Measurements from ENCODE around the gene LRRC59. TPM values are rescaled to one million over a fixed set of nuclear protein-coding genes. Genes with fewer than 3 reads are reported as not detected.

LRRC59 gene
- total RNA-seq, 2 donors from 2014 or later = 37.1 to 101 TPM

- H3K9me3 Mint-ChIP-seq = no peaks in the 10 kb centered on the region
- H3K4me1 Mint-ChIP-seq = peaks cover 6% of the 10 kb centered on the region
- H3K27me3 Mint-ChIP-seq = no peaks in the 10 kb centered on the region
- no peak overlapping the region for H3K27ac Mint-ChIP-seq
- peaks cover 52% of the 10 kb centered on the region for H3K36me3 Mint-ChIP-seq (ENCODE audit: low read depth)
- no peak for ATAC-seq (replicated peaks)
- H3K4me3 Mint-ChIP-seq = no peak overlapping the region
Measured at GRCh38 chr17:50364715-50365114, 32.6 kb downstream of the LRRC59 start.

- no peak overlapping the region for H3K4me3 Mint-ChIP-seq
- peaks cover 50% of the 10 kb centered on the region for H3K36me3 Mint-ChIP-seq (ENCODE audit: low read depth)
- no peak for ATAC-seq (replicated peaks)
- H3K4me1 Mint-ChIP-seq = peaks cover 6% of the 10 kb centered on the region
- H3K27me3 Mint-ChIP-seq = no peaks in the 10 kb centered on the region
- no peaks in the 10 kb centered on the region for H3K9me3 Mint-ChIP-seq
- H3K27ac Mint-ChIP-seq = no peak overlapping the region
Measured at GRCh38 chr17:50364061-50364458, 33.3 kb downstream of the LRRC59 start.

DNA sequence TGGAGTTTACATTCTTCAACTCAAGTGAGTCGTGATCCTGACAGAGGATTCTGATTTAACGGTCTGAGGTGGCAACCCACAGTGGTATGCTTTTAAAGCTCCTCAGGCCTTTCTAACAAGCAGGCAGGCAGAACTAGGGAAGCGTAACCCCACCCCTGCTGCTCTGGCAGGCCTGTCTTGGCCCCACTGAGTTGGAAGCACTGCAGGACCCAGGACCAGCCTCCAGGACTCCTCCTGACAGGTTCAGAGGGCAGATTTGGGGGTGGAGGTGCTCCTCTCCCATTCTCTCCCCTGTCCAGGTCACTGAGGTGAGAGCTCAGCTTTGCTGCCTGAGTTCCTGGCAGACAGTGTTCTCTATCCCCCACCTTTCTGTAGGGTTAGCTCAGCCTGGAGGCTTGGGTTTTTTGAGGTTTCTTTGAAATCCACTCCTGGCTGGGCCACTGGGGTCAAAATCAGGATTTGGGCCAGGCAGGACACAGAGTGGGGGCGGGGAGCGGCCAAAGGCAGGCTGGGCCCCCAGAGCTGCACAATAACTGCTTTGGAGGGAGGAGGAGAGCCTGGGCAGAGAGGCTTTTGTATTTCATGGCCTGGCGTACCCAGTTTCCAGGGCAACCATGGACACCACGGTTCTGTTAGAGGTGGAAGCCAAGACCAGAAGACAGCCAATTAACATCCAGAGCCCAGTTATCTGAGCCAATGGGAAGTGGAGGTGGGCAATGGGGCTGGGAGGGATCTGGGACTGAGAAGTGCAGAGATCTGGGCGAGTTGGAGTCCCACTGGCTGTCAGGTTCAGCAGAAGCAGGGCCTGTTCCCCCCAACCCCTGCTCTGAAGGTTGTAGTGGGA, 33.9 kb downstream of the LRRC59 start:
- H3K4me1 Mint-ChIP-seq = peaks cover 6% of the 10 kb centered on the region

GRCh38 chr17:50362661-50363060, 34.7 kb downstream of the LRRC59 start:
- no peaks in the 10 kb centered on the region for H3K27me3 Mint-ChIP-seq
- no peak overlapping the region for H3K27ac Mint-ChIP-seq
- H3K9me3 Mint-ChIP-seq = no peaks in the 10 kb centered on the region
- H3K4me1 Mint-ChIP-seq = peaks cover 6% of the 10 kb centered on the region
- no peak for ATAC-seq (replicated peaks)
- peaks cover 50% of the 10 kb centered on the region for H3K36me3 Mint-ChIP-seq (ENCODE audit: low read depth)
- no peak overlapping the region for H3K4me3 Mint-ChIP-seq

More for the DNA sequence above, 33.9 kb downstream of the LRRC59 start:
- Mint-ChIP-seq H3K4me3 (no peak overlapping the region), H3K9me3 (no peaks in the 10 kb centered on the region), H3K36me3 (ENCODE audit: low read depth) (peaks cover 50% of the 10 kb centered on the region), H3K27me3 (no peaks in the 10 kb centered on the region), H3K27ac (no peak overlapping the region)
- ATAC-seq (replicated peaks) = no peak

GRCh38 chr17:50361561-50362480, 35.5 kb downstream of the LRRC59 start:
- ATAC-seq (replicated peaks) = peak; percentile 83
- Mint-ChIP-seq H3K36me3 (ENCODE audit: low read depth) (peaks cover 50% of the 10 kb centered on the region), H3K27ac (peak overlapping the region; percentile 44), H3K4me3 (peak overlapping the region; percentile 11), H3K4me1 (peaks cover 6% of the 10 kb centered on the region), H3K9me3 (no peaks in the 10 kb centered on the region), H3K27me3 (no peaks in the 10 kb centered on the region)

GRCh38 chr17:50360486-50361115, 36.7 kb downstream of the LRRC59 start:
- ATAC-seq (replicated peaks) = no peak
- peaks cover 6% of the 10 kb centered on the region for H3K4me1 Mint-ChIP-seq
- no peaks in the 10 kb centered on the region for H3K27me3 Mint-ChIP-seq
- H3K27ac Mint-ChIP-seq = no peak overlapping the region
- no peaks in the 10 kb centered on the region for H3K9me3 Mint-ChIP-seq
- H3K36me3 Mint-ChIP-seq (ENCODE audit: low read depth) = peaks cover 50% of the 10 kb centered on the region
- H3K4me3 Mint-ChIP-seq = no peak overlapping the region

GRCh38 chr17:50359998-50360461, 37.3 kb downstream of the LRRC59 start:
- no peaks in the 10 kb centered on the region for H3K27me3 Mint-ChIP-seq
- no peaks in the 10 kb centered on the region for H3K9me3 Mint-ChIP-seq
- no peak for ATAC-seq (replicated peaks)
- peaks cover 50% of the 10 kb centered on the region for H3K36me3 Mint-ChIP-seq (ENCODE audit: low read depth)
- peaks cover 6% of the 10 kb centered on the region for H3K4me1 Mint-ChIP-seq
- H3K27ac Mint-ChIP-seq = no peak overlapping the region
- no peak overlapping the region for H3K4me3 Mint-ChIP-seq

DNA sequence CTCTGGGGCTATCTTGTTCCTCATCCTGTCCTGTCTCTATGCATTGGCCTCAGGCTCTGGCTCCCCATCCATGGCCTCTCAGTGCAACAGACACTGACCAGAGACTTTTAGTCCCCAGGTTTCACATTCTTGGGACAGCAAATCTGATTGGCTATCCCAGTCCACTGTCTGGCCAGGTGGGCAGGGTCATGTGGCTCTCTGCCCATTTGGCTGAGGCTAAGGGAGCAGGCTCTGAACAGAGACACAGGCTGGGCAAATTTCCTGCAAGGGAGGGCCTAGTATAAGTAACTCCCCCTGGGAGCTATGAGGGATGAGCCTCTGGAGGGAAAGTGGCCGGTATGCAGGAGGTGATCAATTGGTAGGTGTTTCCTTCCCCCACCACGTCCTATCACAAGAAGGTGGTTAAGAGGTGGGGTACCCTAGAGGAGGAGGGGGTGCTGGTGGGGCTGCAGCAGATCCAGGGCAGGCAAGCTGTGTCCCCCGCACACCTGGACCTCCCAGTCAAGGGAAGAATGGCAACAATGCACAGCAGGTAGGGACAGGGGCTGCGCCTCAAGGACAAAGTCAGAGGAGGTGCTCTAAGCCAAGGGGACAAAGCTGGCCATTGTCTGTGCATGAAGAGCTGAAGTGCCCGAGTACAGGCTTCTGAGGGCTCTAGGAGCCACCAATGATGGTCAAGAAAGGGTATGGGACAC, 38.2 kb downstream of the LRRC59 start:
- no peak overlapping the region for H3K27ac Mint-ChIP-seq
- H3K4me3 Mint-ChIP-seq = no peak overlapping the region
- H3K27me3 Mint-ChIP-seq = no peaks in the 10 kb centered on the region
- H3K4me1 Mint-ChIP-seq = peaks cover 6% of the 10 kb centered on the region
- H3K36me3 Mint-ChIP-seq (ENCODE audit: low read depth) = peaks cover 52% of the 10 kb centered on the region
- H3K9me3 Mint-ChIP-seq = no peaks in the 10 kb centered on the region
- no peak for ATAC-seq (replicated peaks)

DNA sequence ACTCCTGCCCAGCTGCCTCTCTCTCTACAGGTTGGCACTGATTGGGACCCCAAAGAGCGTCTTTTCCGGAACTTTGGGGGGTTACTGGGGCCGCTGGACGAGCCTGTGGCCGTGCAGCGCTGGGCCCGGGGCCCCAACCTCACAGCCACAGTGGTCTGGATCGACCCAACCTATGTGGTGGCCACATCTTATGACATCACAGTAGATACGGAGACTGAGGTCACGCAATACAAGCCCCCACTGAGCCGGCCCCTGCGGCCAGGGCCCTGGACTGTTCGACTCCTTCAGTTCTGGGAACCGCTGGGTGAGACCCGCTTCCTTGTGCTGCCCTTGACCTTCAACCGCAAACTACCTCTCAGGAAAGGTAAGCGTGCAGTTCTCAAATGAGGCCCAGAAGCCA, 39.1 kb downstream of the LRRC59 start:
- peaks cover 58% of the 10 kb centered on the region for H3K36me3 Mint-ChIP-seq (ENCODE audit: low read depth)
- H3K4me1 Mint-ChIP-seq = peaks cover 6% of the 10 kb centered on the region
- H3K27me3 Mint-ChIP-seq = no peaks in the 10 kb centered on the region
- no peak overlapping the region for H3K4me3 Mint-ChIP-seq
- H3K27ac Mint-ChIP-seq = no peak overlapping the region
- no peak for ATAC-seq (replicated peaks)
- no peaks in the 10 kb centered on the region for H3K9me3 Mint-ChIP-seq

GRCh38 chr17:50356892-50357510, 40.3 kb downstream of the LRRC59 start:
- ATAC-seq (replicated peaks) = no peak
- Mint-ChIP-seq H3K4me1 (peaks cover under 1% of the 10 kb centered on the region), H3K27me3 (no peaks in the 10 kb centered on the region), H3K4me3 (no peak overlapping the region), H3K9me3 (no peaks in the 10 kb centered on the region), H3K27ac (no peak overlapping the region), H3K36me3 (ENCODE audit: low read depth) (peaks cover 66% of the 10 kb centered on the region)

- Mint-ChIP-seq H3K27ac (no peak overlapping the region), H3K4me1 (peaks cover 5% of the 10 kb centered on the region), H3K9me3 (no peaks in the 10 kb centered on the region), H3K27me3 (no peaks in the 10 kb centered on the region), H3K4me3 (no peak overlapping the region), H3K36me3 (ENCODE audit: low read depth) (peaks cover 72% of the 10 kb centered on the region)
- ATAC-seq (replicated peaks) = no peak
Measured at GRCh38 chr17:50356418-50356817, 40.9 kb downstream of the LRRC59 start.

GRCh38 chr17:50355701-50356341, 41.5 kb downstream of the LRRC59 start:
- H3K27me3 Mint-ChIP-seq = no peaks in the 10 kb centered on the region
- no peaks in the 10 kb centered on the region for H3K9me3 Mint-ChIP-seq
- no peak overlapping the region for H3K27ac Mint-ChIP-seq
- peaks cover 9% of the 10 kb centered on the region for H3K4me1 Mint-ChIP-seq
- no peak overlapping the region for H3K4me3 Mint-ChIP-seq
- no peak for ATAC-seq (replicated peaks)
- H3K36me3 Mint-ChIP-seq (ENCODE audit: low read depth) = peaks cover 78% of the 10 kb centered on the region

- peaks cover 14% of the 10 kb centered on the region for H3K4me1 Mint-ChIP-seq
- ATAC-seq (replicated peaks) = no peak
Measured at GRCh38 chr17:50355336-50355700, 42.0 kb downstream of the LRRC59 start.

More at GRCh38 chr17:50355336-50355700, 42.0 kb downstream of the LRRC59 start:
- Mint-ChIP-seq H3K27me3 (no peaks in the 10 kb centered on the region), H3K27ac (no peak overlapping the region), H3K36me3 (ENCODE audit: low read depth) (peaks cover 82% of the 10 kb centered on the region), H3K9me3 (no peaks in the 10 kb centered on the region), H3K4me3 (no peak overlapping the region)

Data from activated T-helper 17 cell treated with anti-CD3 and anti-CD28 coated beads, Interleukin-2, amount 50 U/mL, for 72 hours (primary cell).